A549 treated with CORT108297 at 1 μM for 4 hours (cell line): ENCODE measurements around the gene SLC25A34. TPM values are rescaled to one million over a fixed set of nuclear protein-coding genes. Genes with fewer than 3 reads are reported as not detected.

Experiments
- total RNA-seq: library from RNA; stranded (reverse); fragments of 200-300 nt; extraction: Qiagen RNA extraction; gene quantifications from 5 replicates; pipeline ENCODE4 v1.2.3, GENCODE V29; 2022

Gene SLC25A34
- total RNA-seq, result 0.15 to 0.35 TPM (median 0.31 TPM) in 5 replicates

GRCh38 chr1:15736038-15736891 is at the start of gene SLC25A34:
TSS of gene SLC25A34 (plus strand) at chr1:15736258. CDS start at chr1:15736486, 228 bp downstream.

DNA sequence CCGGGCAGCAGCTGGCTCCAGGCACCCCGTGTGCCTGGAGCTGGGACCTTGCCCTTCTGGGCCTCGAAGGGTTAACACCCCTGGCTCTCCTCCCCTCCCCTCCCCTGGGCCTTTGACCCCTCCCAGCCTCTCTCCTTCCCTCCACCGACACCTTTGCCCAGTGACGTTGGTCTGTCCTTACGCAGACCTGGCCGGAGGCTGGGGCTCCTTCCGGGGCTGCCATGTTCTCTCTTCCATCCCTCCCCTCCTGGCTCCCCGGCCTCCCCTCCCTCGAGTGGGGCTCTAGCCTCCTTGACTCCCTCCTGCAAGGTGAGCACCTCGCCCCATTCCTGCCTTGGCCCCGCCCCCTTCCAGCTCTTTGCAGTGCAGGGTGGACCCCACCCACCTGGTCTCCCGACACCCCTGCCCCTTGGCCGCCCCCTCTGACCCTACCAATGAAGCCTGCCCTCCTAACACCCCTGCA is 6.3 kb downstream of the SLC25A34 start, which contains the start of gene TMEM82:
Gene TMEM82, plus strand, starts transcription at position 161 of the 463 bp plus-strand sequence. Its CDS starts 61 bp downstream, at position 222.

GRCh38 chr1:15758343-15758931 is 22.4 kb downstream of the SLC25A34 start, which contains the start of gene FBLIM1:
TSS of gene FBLIM1 (plus strand) at chr1:15758795. CDS start at chr1:15764984, 6,189 bp downstream.

Other genes starting within 250 kb of the SLC25A34 start
- 4.4 to 6.9 TPM (median 5.7 TPM) in 5 replicates for gene CASP9, start 212.0 kb upstream of the SLC25A34 start, total RNA-seq
- 4.1 to 5.7 TPM (median 4.4 TPM) in 5 replicates for gene DNAJC16, start 209.4 kb upstream of the SLC25A34 start, total RNA-seq
- gene AGMAT, start 151.2 kb upstream of the SLC25A34 start, total RNA-seq, result 5.4 to 9.3 TPM (median 7.3 TPM) in 5 replicates
- 8.0 to 9.9 TPM (median 8.8 TPM) in 5 replicates for gene DDI2, start 118.8 kb upstream of the SLC25A34 start, total RNA-seq
- 21.3 to 30.8 TPM (median 28.2 TPM) in 5 replicates for gene PLEKHM2, start 51.9 kb upstream of the SLC25A34 start, total RNA-seq
- not detected in 5 replicates for gene TMEM82, start 6.2 kb downstream of the SLC25A34 start, total RNA-seq
- 19.7 to 33.3 TPM (median 27.3 TPM) in 5 replicates for gene FBLIM1, start 22.5 kb downstream of the SLC25A34 start, total RNA-seq
- 6.5 to 8.6 TPM (median 7.0 TPM) in 5 replicates for gene UQCRHL, start 71.4 kb downstream of the SLC25A34 start, total RNA-seq
- 37.1 to 43.0 TPM (median 40.2 TPM) in 5 replicates for gene SPEN, start 111.4 kb downstream of the SLC25A34 start, total RNA-seq
- 9.4 to 14.5 TPM (median 13.5 TPM) in 5 replicates for gene ZBTB17, start 239.8 kb downstream of the SLC25A34 start, total RNA-seq